H9 (cell line): ENCODE data around the gene ENOX1. TPM values are rescaled to one million over a fixed set of nuclear protein-coding genes. Genes with fewer than 3 reads are reported as not detected.

Experiments
- DNase-seq: peaks from one replicate; pipeline ENCODE4 v3.0.0-alpha.2; 2017
- H2AFZ ChIP-seq: one replicate; pipeline ENCODE4 v1.6.1; 2013; ENCODE audit warnings: mild to moderate bottlenecking, low read length, control low read depth, moderate library complexity
- H2AK5ac ChIP-seq: 2 replicates; pipeline ENCODE4 v1.6.1; 2013; ENCODE audit warnings: low read length, control low read depth, mixed read lengths; ENCODE audit not compliant: insufficient read length
- H2BK120ac ChIP-seq: one replicate; pipeline ENCODE4 v1.6.1; 2013; ENCODE audit warnings: low read depth, mild to moderate bottlenecking, low read length, control low read depth, inconsistent platforms; ENCODE audit not compliant: poor library complexity, severe bottlenecking
- H2BK12ac ChIP-seq: 2 replicates; pipeline ENCODE4 v1.6.1; 2013; ENCODE audit warnings: low read length, control low read depth, mixed read lengths, low read depth; ENCODE audit not compliant: insufficient read length
- H2BK15ac ChIP-seq: 2 replicates; pipeline ENCODE4 v1.6.1; 2013; ENCODE audit warnings: low read depth, low read length, control low read depth
- H2BK20ac ChIP-seq: one replicate; pipeline ENCODE4 v1.6.1; 2013; ENCODE audit warnings: low read depth, mild to moderate bottlenecking, low read length, control low read depth, inconsistent platforms; ENCODE audit not compliant: poor library complexity, severe bottlenecking
- H2BK5ac ChIP-seq: 2 replicates; pipeline ENCODE4 v1.6.1; 2013; ENCODE audit warnings: low read length, control low read depth, mixed read lengths; ENCODE audit not compliant: insufficient read length
- H3K14ac ChIP-seq: 2 replicates; pipeline ENCODE4 v1.6.1; 2013; ENCODE audit warnings: low read length, control low read depth; ENCODE audit not compliant: insufficient read depth
- H3K18ac ChIP-seq: 2 replicates; pipeline ENCODE4 v1.6.1; 2013; ENCODE audit warnings: low read depth, mild to moderate bottlenecking, mixed read lengths, low read length, control low read depth; ENCODE audit not compliant: insufficient read length
- H3K23ac ChIP-seq: 2 replicates; pipeline ENCODE4 v1.6.1; 2013; ENCODE audit warnings: low read length, control low read depth, mixed read lengths, low read depth; ENCODE audit not compliant: insufficient read length
- H3K23me2 ChIP-seq: 2 replicates; pipeline ENCODE4 v1.6.1; 2013; ENCODE audit warnings: low read depth, mild to moderate bottlenecking, mixed read lengths, low read length, control low read depth; ENCODE audit not compliant: insufficient read length, poor library complexity, severe bottlenecking
- H3K27ac ChIP-seq: 2 replicates; pipeline ENCODE4 v1.5.1; 2013; ENCODE audit warnings: low read length, control low read depth, mixed read lengths, low read depth; ENCODE audit not compliant: insufficient read length
- H3K27me3 ChIP-seq: 2 replicates; pipeline ENCODE4 v1.6.1; 2013; ENCODE audit warnings: low read length, control low read depth, inconsistent platforms; ENCODE audit not compliant: insufficient read depth
- H3K4ac ChIP-seq: 2 replicates; pipeline ENCODE4 v1.6.1; 2013; ENCODE audit warnings: low read depth, mild to moderate bottlenecking, control low read depth, inconsistent platforms, low read length, moderate library complexity
- H3K4me1 ChIP-seq: 2 replicates; pipeline ENCODE4 v1.6.1; 2013; ENCODE audit warnings: low read length, control low read depth, inconsistent platforms; ENCODE audit not compliant: insufficient read depth
- H3K4me2 ChIP-seq: 2 replicates; pipeline ENCODE4 v1.6.1; 2013; ENCODE audit warnings: low read length, control low read depth, mixed read lengths; ENCODE audit not compliant: insufficient read length, insufficient read depth
- H3K56ac ChIP-seq: 2 replicates; pipeline ENCODE4 v1.6.1; 2013; ENCODE audit warnings: low read depth, mild to moderate bottlenecking, mixed read lengths, low read length, control low read depth; ENCODE audit not compliant: insufficient read length
- H3K79me1 ChIP-seq: 2 replicates; pipeline ENCODE4 v1.6.1; 2013; ENCODE audit warnings: low read depth, mild to moderate bottlenecking, moderate library complexity, low read length, control low read depth, inconsistent platforms; ENCODE audit not compliant: insufficient read depth, poor library complexity, severe bottlenecking
- H3K79me2 ChIP-seq: 2 replicates; pipeline ENCODE4 v1.6.1; 2013; ENCODE audit warnings: low read length, control low read depth, inconsistent platforms; ENCODE audit not compliant: insufficient read depth
- H3K9ac ChIP-seq: 2 replicates; pipeline ENCODE4 v1.6.1; 2013; ENCODE audit warnings: low read length, control low read depth, mixed read lengths; ENCODE audit not compliant: insufficient read length; ENCODE audit errors: extremely low read depth
- H3K9me3 ChIP-seq: one replicate; pipeline ENCODE4 v1.6.1; 2013; ENCODE audit warnings: low read depth, low read length, inconsistent platforms; ENCODE audit not compliant: control insufficient read depth
- H3T11ph ChIP-seq: one replicate; pipeline ENCODE4 v1.6.1; 2013; ENCODE audit warnings: mild to moderate bottlenecking, low read length, control low read depth, inconsistent platforms
- H4K20me1 ChIP-seq: one replicate; pipeline ENCODE4 v1.6.1; 2013; ENCODE audit not compliant: control insufficient read depth, insufficient read length, insufficient read depth
- H4K5ac ChIP-seq: 2 replicates; pipeline ENCODE4 v1.6.1; 2013; ENCODE audit warnings: low read depth, mild to moderate bottlenecking, mixed read lengths, low read length, control low read depth; ENCODE audit not compliant: insufficient read length
- H4K8ac ChIP-seq: replicated peaks from 2 replicates; pipeline ENCODE4 v1.6.1; 2013; ENCODE audit warnings: low read length, control low read depth, mixed read lengths, low read depth; ENCODE audit not compliant: insufficient read length
- H4K91ac ChIP-seq: 2 replicates; pipeline ENCODE4 v1.6.1; 2013; ENCODE audit warnings: low read depth, mild to moderate bottlenecking, moderate library complexity, mixed read lengths, low read length, control low read depth; ENCODE audit not compliant: insufficient read length
- H3K27ac Mint-ChIP-seq, 3 experiments: 2 replicates in 2 of 3; 3 replicates in 1 of 3; pipeline ENCODE4 v1.8.0; 2020 to 2021; ENCODE audit warnings: mixed read lengths in 3 of 3, mild to moderate bottlenecking in 1 of 3, moderate library complexity in 1 of 3
- H3K27me3 Mint-ChIP-seq: 2 replicates; pipeline ENCODE4 v1.8.0; 2021; ENCODE audit warnings: low read depth, mild to moderate bottlenecking, moderate library complexity, mixed read lengths
- H3K36me3 Mint-ChIP-seq, 3 experiments: 2 replicates in 2 of 3; 3 replicates in 1 of 3; pipeline ENCODE4 v1.8.0; 2020 to 2021; ENCODE audit warnings: low read depth in 3 of 3, mixed read lengths in 3 of 3; ENCODE audit not compliant: insufficient read depth in 1 of 3
- H3K4me1 Mint-ChIP-seq, 2 experiments: 2 replicates each; pipeline ENCODE4 v1.8.0; 2020; ENCODE audit warnings: mixed read lengths in 2 of 2
- H3K4me3 Mint-ChIP-seq, 2 experiments: 2 replicates in 1 of 2; 3 replicates in 1 of 2; pipeline ENCODE4 v1.8.0; 2020 to 2021; ENCODE audit warnings: mild to moderate bottlenecking in 2 of 2, mixed read lengths in 2 of 2, moderate library complexity in 1 of 2
- H3K9me3 Mint-ChIP-seq, 2 experiments: 2 replicates in 1 of 2; 3 replicates in 1 of 2; pipeline ENCODE4 v1.8.0; 2020; ENCODE audit warnings: mild to moderate bottlenecking in 2 of 2, mixed read lengths in 2 of 2, moderate library complexity in 1 of 2
- WGBS: extraction: QIAGEN DNeasy Blood & Tissue Kit; methylation state at CpG from one replicate; pipeline ENCODE4 v1.1.7; 2013; ENCODE audit warnings: missing lambda C conversion rate, low lambda C conversion rate, mixed read lengths; ENCODE audit not compliant: insufficient read length; ENCODE audit errors: extremely low coverage; 5-methylcytosine and 5-hydroxymethylcytosine counted together
- total RNA-seq: library from RNA; stranded (reverse); gene quantifications from 2 replicates; pipeline ENCODE4 v1.2.1, GENCODE V29; 2021
- TF ChIP-seq, protein P1 (sequence below): fragments of 200-600 bp; sonication (generic); conservative IDR thresholded peaks from 3 replicates; pipeline ENCODE4 v1.8.0; 2021; ENCODE audit warnings: antibody characterized with exemption, mild to moderate bottlenecking

ENOX1 gene
- total RNA-seq, 1 experiment from 2014 or later = 0.24 TPM

DNA sequence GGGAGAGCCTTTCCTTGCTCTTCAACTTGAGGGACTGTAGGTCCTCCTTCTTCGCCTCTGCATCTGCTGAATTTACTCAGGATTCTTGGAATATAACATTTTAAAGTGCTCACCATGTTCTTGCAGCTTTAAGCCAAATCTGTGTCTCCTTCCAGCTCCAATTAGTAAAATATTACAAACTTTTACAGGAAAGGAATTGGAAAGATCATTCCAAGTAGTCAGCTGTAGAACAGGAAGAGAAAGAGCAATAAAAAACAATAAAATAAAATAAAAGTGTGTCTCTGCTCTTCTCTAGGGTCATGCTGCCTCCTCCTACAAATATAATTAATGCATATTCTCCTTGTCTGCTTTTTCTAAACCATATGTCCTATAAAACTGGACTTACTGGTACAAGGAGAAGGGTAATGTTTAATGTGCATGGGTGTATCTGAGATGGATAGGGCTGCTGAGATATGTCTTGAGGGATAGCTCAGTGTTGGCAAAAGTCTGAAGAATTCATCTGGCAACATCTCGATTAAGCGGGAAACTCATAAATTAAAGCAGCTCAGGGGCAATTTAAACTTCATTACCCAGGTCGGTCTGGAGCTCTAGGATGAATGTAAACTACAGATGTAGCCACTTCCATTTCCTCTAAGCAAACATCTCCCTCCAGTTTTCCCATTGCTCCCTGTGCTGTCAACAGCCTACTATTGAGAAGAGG, 25.0 kb downstream of the ENOX1 start:
- Histone ChIP-seq H3K4me1 (peaks cover 3% of the 10 kb centered on the region; the same call in 1 of the 2 replicates), H3T11ph (no peak overlapping the region), H3K9me3 (no peaks in the 10 kb centered on the region), H3K23me2 (no peaks in the 10 kb centered on the region), H2AFZ (no peak overlapping the region), H3K4me2 (no peak overlapping the region), H2BK120ac (no peak overlapping the region), H3K9ac (no peak overlapping the region), H4K91ac (no peak overlapping the region), H3K79me1 (no peaks in the 10 kb centered on the region), H3K18ac (no peak overlapping the region), H2BK12ac (no peak overlapping the region), H3K79me2 (no peaks in the 10 kb centered on the region), H3K27ac (no peak overlapping the region), H3K23ac (no peak overlapping the region), H3K27me3 (no peaks in the 10 kb centered on the region), H2AK5ac (no peak overlapping the region), H3K4ac (no peak overlapping the region), H4K5ac (no peak overlapping the region), H3K14ac (no peak overlapping the region), H2BK20ac (no peak overlapping the region), H4K20me1 (no peaks in the 10 kb centered on the region), H2BK5ac (no peak overlapping the region), H3K56ac (no peak overlapping the region), H4K8ac (no peak overlapping the region), H2BK15ac (no peak overlapping the region)
- H3K9me3 Mint-ChIP-seq = no peaks in the 10 kb centered on the region
- no peak for DNase-seq
- no peaks in the 10 kb centered on the region for H3K36me3 Mint-ChIP-seq
- H3K27me3 Mint-ChIP-seq = no peaks in the 10 kb centered on the region
- WGBS = no CpG with 5 or more reads among the region's 4 CpGs
- H3K4me3 Mint-ChIP-seq = no peak overlapping the region
- H3K27ac Mint-ChIP-seq = no peak overlapping the region
- peaks cover 23 to 25% of the 10 kb centered on the region in 2 experiments for H3K4me1 Mint-ChIP-seq
- TF ChIP-seq, protein P1, sequence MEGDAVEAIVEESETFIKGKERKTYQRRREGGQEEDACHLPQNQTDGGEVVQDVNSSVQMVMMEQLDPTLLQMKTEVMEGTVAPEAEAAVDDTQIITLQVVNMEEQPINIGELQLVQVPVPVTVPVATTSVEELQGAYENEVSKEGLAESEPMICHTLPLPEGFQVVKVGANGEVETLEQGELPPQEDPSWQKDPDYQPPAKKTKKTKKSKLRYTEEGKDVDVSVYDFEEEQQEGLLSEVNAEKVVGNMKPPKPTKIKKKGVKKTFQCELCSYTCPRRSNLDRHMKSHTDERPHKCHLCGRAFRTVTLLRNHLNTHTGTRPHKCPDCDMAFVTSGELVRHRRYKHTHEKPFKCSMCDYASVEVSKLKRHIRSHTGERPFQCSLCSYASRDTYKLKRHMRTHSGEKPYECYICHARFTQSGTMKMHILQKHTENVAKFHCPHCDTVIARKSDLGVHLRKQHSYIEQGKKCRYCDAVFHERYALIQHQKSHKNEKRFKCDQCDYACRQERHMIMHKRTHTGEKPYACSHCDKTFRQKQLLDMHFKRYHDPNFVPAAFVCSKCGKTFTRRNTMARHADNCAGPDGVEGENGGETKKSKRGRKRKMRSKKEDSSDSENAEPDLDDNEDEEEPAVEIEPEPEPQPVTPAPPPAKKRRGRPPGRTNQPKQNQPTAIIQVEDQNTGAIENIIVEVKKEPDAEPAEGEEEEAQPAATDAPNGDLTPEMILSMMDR = no peak
